GM12891 (cell line): Measurements from ENCODE around the gene SLC6A19.

Experiments used
- DNase-seq: peaks from one replicate; pipeline ENCODE4 v3.0.0; 2011; ENCODE audit warnings: low spot score; ENCODE audit not compliant: insufficient read length
- FAIRE-seq: peaks from 2 replicates; lab custom pipeline; 2011; peaks lifted over from hg19 to GRCh38; lab: Jason Lieb, UNC
- PAX5 ChIP-seq: IDR thresholded peaks from 2 replicates; pipeline ENCODE4 v1.6.1; 2011; ENCODE audit warnings: low read length, moderate library complexity, mild to moderate bottlenecking; ENCODE audit not compliant: insufficient read depth, severe bottlenecking
- POLR2A ChIP-seq: IDR thresholded peaks from 2 replicates; pipeline ENCODE4 v1.6.1; 2011; ENCODE audit warnings: low read depth, low read length, control low read depth
- POLR2AphosphoS5 ChIP-seq: IDR thresholded peaks from 2 replicates; pipeline ENCODE4 v1.6.1; 2011; ENCODE audit warnings: low read depth, low read length, control low read depth
- POU2F2 ChIP-seq: IDR thresholded peaks from 2 replicates; pipeline ENCODE4 v1.6.1; 2011; ENCODE audit warnings: low read depth, mild to moderate bottlenecking, control low read depth, low read length, moderate library complexity
- SPI1 ChIP-seq: IDR thresholded peaks from 2 replicates; pipeline ENCODE4 v1.6.1; 2011; ENCODE audit warnings: low read depth, low read length, control low read depth
- TAF1 ChIP-seq: IDR thresholded peaks from 2 replicates; pipeline ENCODE4 v1.6.1; 2011; ENCODE audit warnings: low read depth, low read length, control low read depth

Gene SLC6A19

GRCh38 chr5:1208221-1208742 is 6.9 kb downstream of the SLC6A19 start:
- FAIRE-seq = no peak
- DNase-seq = no peak
- TF ChIP-seq POLR2AphosphoS5 = no peak
- no peak for TF ChIP-seq PAX5
- TF ChIP-seq POLR2A = no peak
- TF ChIP-seq POU2F2 = no peak
- TF ChIP-seq SPI1 = no peak
- TF ChIP-seq TAF1 = no peak

GRCh38 chr5:1208743-1209488 is 7.5 kb downstream of the SLC6A19 start:
- TF ChIP-seq TAF1 (no peak), POLR2AphosphoS5 (no peak), POU2F2 (no peak), SPI1 (no peak), POLR2A (no peak), PAX5 (no peak)
- FAIRE-seq (no peak), DNase-seq (no peak)

GRCh38 chr5:1209489-1209852 is 8.1 kb downstream of the SLC6A19 start:
- FAIRE-seq = no peak
- DNase-seq = no peak

GRCh38 chr5:1209896-1210776 is 8.7 kb downstream of the SLC6A19 start:
- no peak for DNase-seq
- no peak for FAIRE-seq
- TF ChIP-seq PAX5 (no peak), TAF1 (no peak), POU2F2 (no peak), POLR2AphosphoS5 (no peak), POLR2A (no peak), SPI1 (no peak)

More at GRCh38 chr5:1209489-1209852, 8.1 kb downstream of the SLC6A19 start:
- TF ChIP-seq POU2F2 = no peak
- TF ChIP-seq POLR2AphosphoS5 = no peak
- TF ChIP-seq PAX5 = no peak
- TF ChIP-seq SPI1 = no peak
- no peak for TF ChIP-seq POLR2A
- no peak for TF ChIP-seq TAF1

- FAIRE-seq (no peak), DNase-seq (no peak)
- TF ChIP-seq POLR2AphosphoS5 = no peak
These were observed 9.4 kb downstream of the SLC6A19 start for GRCh38 chr5:1210832-1211251.

GRCh38 chr5:1211701-1212100 is 10.3 kb downstream of the SLC6A19 start:
- DNase-seq (no peak), FAIRE-seq (peak; percentile 40)
- TF ChIP-seq POLR2AphosphoS5 (no peak), SPI1 (no peak), POLR2A (no peak), PAX5 (no peak), TAF1 (no peak), POU2F2 (no peak)

- TF ChIP-seq POLR2A = no peak
- no peak for TF ChIP-seq TAF1
- TF ChIP-seq SPI1 = no peak
- no peak for TF ChIP-seq POLR2AphosphoS5
- TF ChIP-seq POU2F2 = no peak
- TF ChIP-seq PAX5 = no peak
- FAIRE-seq = no peak
- DNase-seq = no peak
These were observed 10.9 kb downstream of the SLC6A19 start for GRCh38 chr5:1212271-1212670.

GRCh38 chr5:1212881-1213280 is 11.5 kb downstream of the SLC6A19 start:
- FAIRE-seq = no peak
- DNase-seq = no peak
- TF ChIP-seq POLR2AphosphoS5 = no peak
- no peak for TF ChIP-seq SPI1
- TF ChIP-seq POU2F2 = no peak
- TF ChIP-seq TAF1 = no peak
- TF ChIP-seq PAX5 = no peak
- no peak for TF ChIP-seq POLR2A
